PFSK-1 (cell line): ENCODE measurements around the gene SGPP1.

Source experiments
- FOXP2 ChIP-seq: optimal IDR thresholded peaks from 2 replicates; pipeline ENCODE3; 2011; ENCODE audit warnings: borderline replicate concordance, control low read depth, inconsistent platforms; ENCODE audit not compliant: insufficient read depth; ENCODE audit errors: extremely low read length, extremely low read depth
- POLR2AphosphoS5 ChIP-seq: IDR thresholded peaks from 2 replicates; pipeline ENCODE4 v1.6.1; 2012; ENCODE audit warnings: low read depth, mild to moderate bottlenecking, control low read depth, low read length, moderate library complexity
- SIN3A ChIP-seq: IDR thresholded peaks from 2 replicates; pipeline ENCODE4 v1.6.1; 2012; ENCODE audit warnings: mild to moderate bottlenecking, low read length, moderate library complexity, borderline replicate concordance; ENCODE audit not compliant: insufficient read depth
- TAF1 ChIP-seq: IDR thresholded peaks from 2 replicates; pipeline ENCODE4 v1.6.1; 2012; ENCODE audit warnings: low read length, control low read depth, borderline replicate concordance; ENCODE audit not compliant: insufficient read depth
- TF ChIP-seq, protein P1 (sequence below), 2 experiments: IDR thresholded peaks; 2 replicates each; pipeline versions ENCODE4 v1.6.1 to v1.8.0; 2011 to 2012; ENCODE audit warnings: low read depth in 2 of 2, low read length in 2 of 2, control low read depth in 1 of 2, inconsistent platforms in 1 of 2, mild to moderate bottlenecking in 1 of 2, moderate library complexity in 1 of 2; ENCODE audit not compliant: insufficient read depth in 1 of 2

The SGPP1 gene

DNA sequence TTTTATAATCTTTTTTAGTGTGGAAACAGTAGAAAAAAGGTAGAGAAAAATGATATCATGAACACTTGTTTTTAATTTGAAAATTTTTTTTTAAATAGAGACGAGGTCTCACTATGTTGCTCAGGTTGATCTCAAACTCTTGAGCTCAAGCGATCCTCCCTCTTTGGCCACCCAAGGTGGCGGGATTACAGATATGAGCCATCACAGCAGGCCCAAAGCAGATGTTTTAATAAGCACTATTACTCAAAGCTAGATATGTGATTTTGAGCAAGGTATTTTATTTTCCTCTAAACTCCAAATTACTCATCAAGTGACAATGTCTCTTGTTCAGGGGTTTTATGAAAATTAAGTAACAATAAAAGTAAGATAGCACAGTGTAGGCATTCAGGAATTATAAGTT lies 75.5 kb downstream of the SGPP1 start:
- no peak for TF ChIP-seq SIN3A
- no peak for TF ChIP-seq FOXP2
- TF ChIP-seq, protein P1, sequence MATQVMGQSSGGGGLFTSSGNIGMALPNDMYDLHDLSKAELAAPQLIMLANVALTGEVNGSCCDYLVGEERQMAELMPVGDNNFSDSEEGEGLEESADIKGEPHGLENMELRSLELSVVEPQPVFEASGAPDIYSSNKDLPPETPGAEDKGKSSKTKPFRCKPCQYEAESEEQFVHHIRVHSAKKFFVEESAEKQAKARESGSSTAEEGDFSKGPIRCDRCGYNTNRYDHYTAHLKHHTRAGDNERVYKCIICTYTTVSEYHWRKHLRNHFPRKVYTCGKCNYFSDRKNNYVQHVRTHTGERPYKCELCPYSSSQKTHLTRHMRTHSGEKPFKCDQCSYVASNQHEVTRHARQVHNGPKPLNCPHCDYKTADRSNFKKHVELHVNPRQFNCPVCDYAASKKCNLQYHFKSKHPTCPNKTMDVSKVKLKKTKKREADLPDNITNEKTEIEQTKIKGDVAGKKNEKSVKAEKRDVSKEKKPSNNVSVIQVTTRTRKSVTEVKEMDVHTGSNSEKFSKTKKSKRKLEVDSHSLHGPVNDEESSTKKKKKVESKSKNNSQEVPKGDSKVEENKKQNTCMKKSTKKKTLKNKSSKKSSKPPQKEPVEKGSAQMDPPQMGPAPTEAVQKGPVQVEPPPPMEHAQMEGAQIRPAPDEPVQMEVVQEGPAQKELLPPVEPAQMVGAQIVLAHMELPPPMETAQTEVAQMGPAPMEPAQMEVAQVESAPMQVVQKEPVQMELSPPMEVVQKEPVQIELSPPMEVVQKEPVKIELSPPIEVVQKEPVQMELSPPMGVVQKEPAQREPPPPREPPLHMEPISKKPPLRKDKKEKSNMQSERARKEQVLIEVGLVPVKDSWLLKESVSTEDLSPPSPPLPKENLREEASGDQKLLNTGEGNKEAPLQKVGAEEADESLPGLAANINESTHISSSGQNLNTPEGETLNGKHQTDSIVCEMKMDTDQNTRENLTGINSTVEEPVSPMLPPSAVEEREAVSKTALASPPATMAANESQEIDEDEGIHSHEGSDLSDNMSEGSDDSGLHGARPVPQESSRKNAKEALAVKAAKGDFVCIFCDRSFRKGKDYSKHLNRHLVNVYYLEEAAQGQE (IDR thresholded peaks at IDR 0.05; ENCODE audit: insufficient read depth in 1 of 2, low read depth in 2 of 2, low read length in 2 of 2), result no peak
- no peak for TF ChIP-seq TAF1
- no peak for TF ChIP-seq POLR2AphosphoS5

DNA sequence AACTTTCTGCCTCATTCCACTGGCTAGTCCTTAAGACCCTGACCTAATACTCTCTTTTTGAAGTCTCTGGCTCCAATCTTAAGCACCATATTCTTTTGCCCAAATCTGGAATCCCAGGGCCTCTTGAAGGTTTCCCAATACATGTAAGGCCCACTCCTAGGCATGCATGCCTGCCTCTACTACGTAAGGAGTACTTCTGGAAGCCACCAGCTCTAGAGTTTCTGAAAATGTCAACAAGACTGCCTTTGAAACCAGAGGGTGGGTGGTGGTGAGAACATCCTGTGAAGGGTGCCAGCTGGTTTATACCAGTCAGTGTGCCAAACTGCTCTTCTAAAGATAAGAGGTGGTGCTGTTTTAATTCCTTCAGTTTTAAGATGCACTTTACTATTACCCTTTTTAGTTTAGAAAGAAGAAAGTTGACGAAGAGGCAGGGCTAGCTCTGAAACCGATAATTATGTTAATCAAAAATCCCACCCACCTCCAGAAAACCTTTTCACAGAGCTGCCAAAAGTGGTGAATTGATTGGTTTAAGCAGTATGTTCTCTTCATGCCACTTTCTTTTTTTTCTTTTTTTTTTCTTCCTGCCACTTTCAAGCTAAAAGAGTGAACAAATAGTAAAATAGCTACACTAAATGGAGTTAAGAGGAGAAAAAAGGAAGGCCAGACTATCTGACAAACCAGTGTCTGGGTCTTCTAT lies 77.5 kb downstream of the SGPP1 start:
- no peak for TF ChIP-seq SIN3A
- no peak for TF ChIP-seq TAF1
- TF ChIP-seq, protein P1 (IDR thresholded peaks at IDR 0.05; ENCODE audit: insufficient read depth in 1 of 2, low read depth in 2 of 2, low read length in 2 of 2), result no peak
- TF ChIP-seq POLR2AphosphoS5, result no peak

DNA sequence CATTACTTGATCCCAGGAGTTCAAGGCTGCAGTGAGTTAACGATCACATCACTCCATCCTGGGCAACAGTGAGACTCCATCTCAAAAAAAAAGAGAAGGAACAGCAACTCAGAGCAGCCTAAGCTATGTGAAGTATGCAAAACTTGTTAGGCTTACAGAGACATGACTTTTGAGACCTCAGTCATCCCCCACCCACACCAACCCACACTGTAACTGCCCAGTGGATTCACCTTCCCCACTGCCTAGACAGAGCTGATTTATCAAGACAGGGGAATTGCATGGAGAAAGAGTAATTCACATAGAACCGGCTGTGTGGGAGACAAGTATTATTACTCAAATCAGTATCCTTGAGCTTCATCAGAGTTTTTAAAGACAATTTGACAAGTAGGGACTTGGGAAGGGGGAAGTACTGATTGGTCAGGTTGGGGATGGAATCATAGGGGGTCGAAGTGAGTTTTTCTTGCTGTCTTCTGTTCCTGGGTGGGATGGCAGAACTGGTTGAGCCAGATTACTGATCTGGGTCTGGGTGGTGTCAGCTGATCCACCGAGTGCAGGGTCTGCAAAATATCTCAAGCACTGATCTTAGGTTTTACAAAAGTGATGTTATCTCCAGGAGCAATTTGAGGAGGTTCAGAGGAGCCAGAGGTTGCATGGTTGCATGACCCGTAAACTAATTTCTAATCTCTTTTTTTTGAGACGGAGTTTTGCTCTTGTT lies 80.0 kb downstream of the SGPP1 start:
- TF ChIP-seq POLR2AphosphoS5, result no peak
- no peak for TF ChIP-seq SIN3A

DNA sequence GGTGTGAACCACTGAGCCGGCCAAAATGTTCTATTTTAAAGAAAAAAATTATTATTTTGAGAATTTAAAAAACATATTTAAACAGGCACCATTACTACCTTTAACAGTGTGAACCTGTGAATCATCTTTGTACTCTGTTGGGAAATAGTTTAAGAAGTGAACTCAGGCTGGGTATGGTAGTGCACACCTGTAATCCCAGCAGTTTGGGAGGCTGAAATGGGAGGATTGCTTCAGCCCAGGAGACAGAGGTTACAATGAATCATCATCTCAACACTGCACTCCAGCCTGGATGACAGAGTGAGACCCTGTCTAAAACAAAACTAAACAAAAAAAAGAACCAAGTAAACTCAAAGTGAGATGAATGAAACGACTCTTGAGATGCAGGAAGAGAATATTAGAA lies 83.1 kb downstream of the SGPP1 start:
- TF ChIP-seq POLR2AphosphoS5, result no peak
- no peak for TF ChIP-seq SIN3A
- TF ChIP-seq TAF1, result no peak
- TF ChIP-seq FOXP2, result no peak
- TF ChIP-seq, protein P1 (IDR thresholded peaks at IDR 0.05; ENCODE audit: insufficient read depth in 1 of 2, low read depth in 2 of 2, low read length in 2 of 2), result no peak

DNA sequence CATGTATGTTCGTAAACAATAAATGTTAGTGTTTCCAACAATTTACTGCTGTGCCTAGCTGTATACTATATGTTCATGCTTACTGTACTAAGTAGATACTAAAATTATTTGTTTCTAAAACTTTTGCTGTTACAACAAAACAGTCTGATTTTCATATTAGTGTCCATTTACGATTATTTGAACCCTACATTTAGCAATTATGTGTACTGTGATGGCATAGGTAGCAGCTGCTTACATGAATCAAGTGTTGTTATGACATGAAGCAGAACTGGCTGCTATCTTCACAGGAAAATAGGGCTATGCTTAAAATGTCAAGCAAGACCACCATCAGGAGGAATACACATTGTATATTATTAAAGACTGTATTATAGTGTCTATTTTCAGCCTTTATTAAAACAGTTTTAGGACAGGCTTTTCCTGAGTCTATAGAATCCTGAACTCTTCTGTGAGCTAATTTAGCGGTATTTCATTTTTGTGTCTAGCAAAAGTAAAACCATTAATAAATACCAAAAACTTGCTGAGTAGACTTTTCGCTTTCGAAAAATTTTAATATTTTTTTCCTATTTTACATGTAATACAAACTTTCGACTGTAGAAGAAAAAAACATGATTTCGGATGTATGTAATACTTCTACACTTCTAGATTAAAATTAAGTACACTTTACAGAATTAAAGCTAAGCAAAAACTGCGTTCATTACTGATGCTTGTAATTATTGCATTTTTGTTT lies 85.0 kb downstream of the SGPP1 start:
- TF ChIP-seq TAF1 (no peak), FOXP2 (no peak), SIN3A (no peak), POLR2AphosphoS5 (no peak)
- TF ChIP-seq, protein P1 (IDR thresholded peaks at IDR 0.05; ENCODE audit: insufficient read depth in 1 of 2, low read depth in 2 of 2, low read length in 2 of 2), result no peak
